ENCODE measurements around the gene RAPGEF6.

The RAPGEF6 gene

GRCh38 chr5:131450941-131451340, 184.1 kb downstream of the RAPGEF6 start:
- H2AK5ac ChIP-seq (ENCODE audit: low read length) = no peak overlapping the region
- H3K4me1 ChIP-seq (ENCODE audit: control insufficient read depth in 1 of 2, insufficient read depth in 2 of 2, low read length in 2 of 2) = peaks cover 2 to 3% of the 10 kb centered on the region in 2 experiments
- no peak overlapping the region for H4K91ac ChIP-seq (ENCODE audit: low read depth, low read length)
- no peak overlapping the region for H4K12ac ChIP-seq (ENCODE audit: low read depth, low read length)
- no peak overlapping the region for H2BK5ac ChIP-seq (ENCODE audit: low read depth, low read length, poor library complexity)
- H3K4me2 ChIP-seq (ENCODE audit: low read length) = no peak overlapping the region
- no peak overlapping the region for H3K9ac ChIP-seq (ENCODE audit: low read length)
- H3K18ac ChIP-seq (ENCODE audit: low read length) = no peak overlapping the region
- no peak overlapping the region for H3K27ac ChIP-seq (ENCODE audit: low read depth, low read length)
- H3K9me3 ChIP-seq (ENCODE audit: insufficient read depth, low read depth, low read length) = no peaks in the 10 kb centered on the region
- no CpG with 5 or more reads among the region's 2 CpGs for WGBS (ENCODE audit: extremely low coverage, insufficient coverage, insufficient read length)
- H4K8ac ChIP-seq (ENCODE audit: low read depth, low read length) = no peak overlapping the region
- no peaks in the 10 kb centered on the region for H3K27me3 ChIP-seq (ENCODE audit: insufficient read depth, low read length)
- no peak overlapping the region for H2BK12ac ChIP-seq (ENCODE audit: low read length)
- H3K79me1 ChIP-seq (ENCODE audit: low read length) = peaks cover 2% of the 10 kb centered on the region
- no peaks in the 10 kb centered on the region for H3K79me2 ChIP-seq (ENCODE audit: control insufficient read depth, insufficient read depth, low read length, poor library complexity)
- peaks cover 0 to 4% of the 10 kb centered on the region in 2 experiments for H3K36me3 ChIP-seq (ENCODE audit: control insufficient read depth in 1 of 2, insufficient read depth in 2 of 2, low read length in 2 of 2)
- H3K23ac ChIP-seq (ENCODE audit: low read length) = no peak overlapping the region
- H2AFZ ChIP-seq (ENCODE audit: insufficient read depth, low read length, poor library complexity) = no peak overlapping the region
- DNase-seq = no peak
- H3K4ac ChIP-seq (ENCODE audit: low read depth, low read length) = no peak overlapping the region
- H3K14ac ChIP-seq (ENCODE audit: low read length) = no peak overlapping the region
- no peak overlapping the region for H2BK120ac ChIP-seq (ENCODE audit: insufficient read depth, low read length, poor library complexity)
- no peak overlapping the region for H3K4me3 ChIP-seq (ENCODE audit: low read depth, low read length)

GRCh38 chr5:131441184-131441583, 193.8 kb downstream of the RAPGEF6 start:
- H3K14ac ChIP-seq (ENCODE audit: low read length) = no peak overlapping the region
- H4K12ac ChIP-seq (ENCODE audit: low read depth, low read length) = no peak overlapping the region
- H2BK5ac ChIP-seq (ENCODE audit: low read depth, low read length, poor library complexity) = no peak overlapping the region
- no peak overlapping the region for H2AFZ ChIP-seq (ENCODE audit: insufficient read depth, low read length, poor library complexity)
- no peak overlapping the region for H2BK12ac ChIP-seq (ENCODE audit: low read length)
- H3K4ac ChIP-seq (ENCODE audit: low read depth, low read length) = no peak overlapping the region
- peaks cover 6% of the 10 kb centered on the region in 2 experiments for H3K36me3 ChIP-seq (ENCODE audit: control insufficient read depth in 1 of 2, insufficient read depth in 2 of 2, low read length in 2 of 2)
- no peak overlapping the region for H3K23ac ChIP-seq (ENCODE audit: low read length)
- H4K8ac ChIP-seq (ENCODE audit: low read depth, low read length) = no peak overlapping the region
- no peaks in the 10 kb centered on the region for H3K27me3 ChIP-seq (ENCODE audit: insufficient read depth, low read length)
- no peak overlapping the region for H3K18ac ChIP-seq (ENCODE audit: low read length)
- no peak overlapping the region for H3K4me2 ChIP-seq (ENCODE audit: low read length)
- no CpG with 5 or more reads among the region's 2 CpGs for WGBS (ENCODE audit: extremely low coverage, insufficient coverage, insufficient read length)
- no peak overlapping the region for H2BK120ac ChIP-seq (ENCODE audit: insufficient read depth, low read length, poor library complexity)
- no peaks in the 10 kb centered on the region for H3K9me3 ChIP-seq (ENCODE audit: insufficient read depth, low read depth, low read length)
- no peak overlapping the region for H4K91ac ChIP-seq (ENCODE audit: low read depth, low read length)
- H3K27ac ChIP-seq (ENCODE audit: low read depth, low read length) = no peak overlapping the region
- H2AK5ac ChIP-seq (ENCODE audit: low read length) = no peak overlapping the region
- H3K9ac ChIP-seq (ENCODE audit: low read length) = no peak overlapping the region
- H3K79me2 ChIP-seq (ENCODE audit: control insufficient read depth, insufficient read depth, low read length, poor library complexity) = no peaks in the 10 kb centered on the region
- H3K4me1 ChIP-seq (ENCODE audit: control insufficient read depth in 1 of 2, insufficient read depth in 2 of 2, low read length in 2 of 2) = no peaks in the 10 kb centered on the region
- peak; percentile 15 to 69 for DNase-seq
- H3K4me3 ChIP-seq (ENCODE audit: low read depth, low read length) = no peak overlapping the region
- H3K79me1 ChIP-seq (ENCODE audit: low read length) = no peaks in the 10 kb centered on the region

- Histone ChIP-seq H3K36me3 (ENCODE audit: control insufficient read depth in 1 of 2, insufficient read depth in 2 of 2, low read length in 2 of 2) (peaks cover 8 to 11% of the 10 kb centered on the region in 2 experiments), H3K9ac (ENCODE audit: low read length) (no peak overlapping the region), H4K12ac (ENCODE audit: low read depth, low read length) (no peak overlapping the region), H3K18ac (ENCODE audit: low read length) (no peak overlapping the region), H2AFZ (ENCODE audit: insufficient read depth, low read length, poor library complexity) (no peak overlapping the region), H3K4me3 (ENCODE audit: low read depth, low read length) (no peak overlapping the region), H3K27ac (ENCODE audit: low read depth, low read length) (no peak overlapping the region), H3K9me3 (ENCODE audit: insufficient read depth, low read depth, low read length) (no peaks in the 10 kb centered on the region), H3K4me1 (ENCODE audit: control insufficient read depth in 1 of 2, insufficient read depth in 2 of 2, low read length in 2 of 2) (no peaks in the 10 kb centered on the region), H3K79me2 (ENCODE audit: control insufficient read depth, insufficient read depth, low read length, poor library complexity) (no peaks in the 10 kb centered on the region), H3K23ac (ENCODE audit: low read length) (peak overlapping the region; percentile 66), H3K4me2 (ENCODE audit: low read length) (no peak overlapping the region), H4K91ac (ENCODE audit: low read depth, low read length) (no peak overlapping the region), H3K14ac (ENCODE audit: low read length) (no peak overlapping the region), H3K4ac (ENCODE audit: low read depth, low read length) (no peak overlapping the region), H4K8ac (ENCODE audit: low read depth, low read length) (no peak overlapping the region), H3K79me1 (ENCODE audit: low read length) (no peaks in the 10 kb centered on the region), H3K27me3 (ENCODE audit: insufficient read depth, low read length) (no peaks in the 10 kb centered on the region), H2AK5ac (ENCODE audit: low read length) (no peak overlapping the region), H2BK120ac (ENCODE audit: insufficient read depth, low read length, poor library complexity) (no peak overlapping the region), H2BK12ac (ENCODE audit: low read length) (no peak overlapping the region), H2BK5ac (ENCODE audit: low read depth, low read length, poor library complexity) (no peak overlapping the region)
- no peak for DNase-seq
- no CpG with 5 or more reads among the region's 2 CpGs for WGBS (ENCODE audit: extremely low coverage, insufficient coverage, insufficient read length)
Measured at GRCh38 chr5:131436081-131436480, 198.9 kb downstream of the RAPGEF6 start.

GRCh38 chr5:131433109-131433508, 201.9 kb downstream of the RAPGEF6 start:
- Histone ChIP-seq H2BK5ac (ENCODE audit: low read depth, low read length, poor library complexity) (no peak overlapping the region), H3K27ac (ENCODE audit: low read depth, low read length) (no peak overlapping the region), H3K79me2 (ENCODE audit: control insufficient read depth, insufficient read depth, low read length, poor library complexity) (no peaks in the 10 kb centered on the region), H3K27me3 (ENCODE audit: insufficient read depth, low read length) (no peaks in the 10 kb centered on the region), H2BK12ac (ENCODE audit: low read length) (no peak overlapping the region), H2BK120ac (ENCODE audit: insufficient read depth, low read length, poor library complexity) (no peak overlapping the region), H3K4me2 (ENCODE audit: low read length) (no peak overlapping the region), H3K4me1 (ENCODE audit: control insufficient read depth in 1 of 2, insufficient read depth in 2 of 2, low read length in 2 of 2) (no peaks in the 10 kb centered on the region), H3K36me3 (ENCODE audit: control insufficient read depth in 1 of 2, insufficient read depth in 2 of 2, low read length in 2 of 2) (peaks cover 9 to 11% of the 10 kb centered on the region in 2 experiments), H3K4ac (ENCODE audit: low read depth, low read length) (no peak overlapping the region), H4K8ac (ENCODE audit: low read depth, low read length) (no peak overlapping the region), H2AK5ac (ENCODE audit: low read length) (no peak overlapping the region), H3K9ac (ENCODE audit: low read length) (no peak overlapping the region), H3K79me1 (ENCODE audit: low read length) (no peaks in the 10 kb centered on the region), H3K18ac (ENCODE audit: low read length) (no peak overlapping the region), H3K23ac (ENCODE audit: low read length) (no peak overlapping the region), H4K12ac (ENCODE audit: low read depth, low read length) (no peak overlapping the region), H3K14ac (ENCODE audit: low read length) (no peak overlapping the region), H2AFZ (ENCODE audit: insufficient read depth, low read length, poor library complexity) (no peak overlapping the region), H3K9me3 (ENCODE audit: insufficient read depth, low read depth, low read length) (no peaks in the 10 kb centered on the region), H3K4me3 (ENCODE audit: low read depth, low read length) (no peak overlapping the region), H4K91ac (ENCODE audit: low read depth, low read length) (no peak overlapping the region)
- DNase-seq = no peak
- WGBS (ENCODE audit: extremely low coverage, insufficient coverage, insufficient read length) = no CpG with 5 or more reads among the region's 1 CpG
